Measurements from ENCODE around the gene LAIR1. TPM values are rescaled to one million over a fixed set of nuclear protein-coding genes. Genes with fewer than 3 reads are reported as not detected.

LAIR1 gene
- polyA plus RNA-seq, 3 donors: 3.3 to 5.9 (median 5.3) TPM

DNA sequence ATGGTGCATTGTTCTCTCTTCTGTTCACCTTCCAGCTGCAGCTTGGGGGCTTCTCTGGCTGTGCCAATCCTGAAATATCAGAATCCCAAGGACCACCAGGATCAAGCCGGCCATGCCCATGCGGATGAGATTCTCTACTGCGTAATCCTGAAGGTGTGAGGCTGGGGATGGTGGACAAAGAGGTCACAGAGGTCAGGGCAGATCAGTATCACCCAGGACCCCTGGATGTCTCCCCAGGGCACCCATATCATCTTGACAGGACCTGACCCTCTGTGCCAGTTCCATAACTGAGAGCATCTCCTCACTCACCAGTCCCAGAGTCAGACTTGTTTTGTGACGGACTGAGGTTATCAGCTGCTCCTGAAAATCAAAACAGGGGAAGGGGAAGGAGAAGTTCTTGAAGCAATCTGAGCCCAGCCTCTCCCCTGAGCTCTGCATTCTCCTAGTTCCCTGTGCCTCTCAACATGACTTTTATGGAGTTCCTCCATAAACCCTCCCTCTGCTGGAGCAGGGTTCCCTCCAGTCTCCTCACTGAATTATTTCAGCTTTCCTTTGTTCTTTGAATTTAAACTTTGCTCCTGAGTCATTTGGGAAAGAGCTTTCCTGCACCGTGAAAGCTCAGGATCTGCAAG is 57.2 kb downstream of the LAIR1 start:
- no peak for DNase-seq (ENCODE audit: extremely low read depth in 1 of 11, low read depth in 9 of 11, low spot score in 4 of 11)

DNA sequence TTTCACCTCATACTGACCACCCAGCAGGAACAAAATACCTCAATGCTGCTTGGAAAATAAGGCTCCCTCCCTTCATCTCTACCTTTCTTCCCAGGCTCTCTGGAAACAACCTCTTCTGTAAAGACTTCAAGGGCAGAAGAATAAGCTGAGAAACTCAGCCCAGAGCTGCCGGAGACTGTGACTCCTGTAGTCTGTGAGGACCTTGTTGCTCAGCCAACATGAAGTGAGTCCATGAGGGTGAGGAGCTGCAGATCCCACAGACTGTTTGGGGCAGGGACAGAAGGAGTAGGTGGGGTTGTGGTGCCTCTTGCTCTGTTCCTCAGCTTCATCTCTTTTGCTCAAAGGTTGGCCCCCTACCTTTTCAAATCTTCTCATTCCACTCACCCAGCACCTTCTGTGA is 59.6 kb downstream of the LAIR1 start:
- no peak for DNase-seq (ENCODE audit: extremely low read depth in 1 of 11, low read depth in 9 of 11, low spot score in 4 of 11)

DNA sequence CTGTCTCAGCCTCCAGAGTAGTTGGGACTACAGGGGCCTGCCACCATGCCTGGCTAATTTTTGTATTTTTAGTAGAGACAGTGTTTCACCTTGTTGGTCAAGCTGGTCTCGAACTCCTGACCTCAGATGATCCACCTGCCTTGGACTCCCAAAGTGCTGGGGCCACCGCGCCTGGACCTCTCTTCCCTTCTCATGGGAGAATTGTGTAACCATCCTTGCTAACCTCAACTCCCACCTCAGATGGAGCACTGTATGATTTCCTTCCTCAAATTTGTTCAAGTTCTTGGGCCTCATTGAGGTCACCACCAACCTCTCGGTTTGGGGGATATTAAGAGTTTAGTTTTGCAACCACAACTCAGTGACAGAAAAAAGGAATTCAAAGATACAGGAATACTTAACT is 62.5 kb downstream of the LAIR1 start:
- no peak for DNase-seq (ENCODE audit: extremely low read depth in 1 of 11, low read depth in 9 of 11, low spot score in 4 of 11)

Other genes starting within 250 kb of the LAIR1 start
- 10 to 100 TPM; 12.0 to 19.3 (median 18.8) TPM for gene TFPT, start 249.3 kb downstream of the LAIR1 start, polyA plus RNA-seq (ENCODE audit: insufficient read length in 3 of 3)
- gene PRPF31, start 249.2 kb downstream of the LAIR1 start, polyA plus RNA-seq (ENCODE audit: insufficient read length in 3 of 3): 10 to 100 TPM; 68.0 to 82.8 (median 73.0) TPM
- gene CNOT3, start 227.2 kb downstream of the LAIR1 start, polyA plus RNA-seq (ENCODE audit: insufficient read length in 3 of 3): 10 to 100 TPM; 66.6 to 75.4 (median 75.4) TPM
- gene LENG1, start 205.2 kb downstream of the LAIR1 start, polyA plus RNA-seq (ENCODE audit: insufficient read length in 3 of 3): 10 to 100 TPM in 1 of 3 donors, 1 to 10 TPM in 2; 7.5 to 10.5 (median 9.8) TPM
- gene TMC4, start 191.8 kb downstream of the LAIR1 start, polyA plus RNA-seq (ENCODE audit: insufficient read length in 3 of 3): 10 to 100 TPM; 20.1 to 50.0 (median 29.2) TPM
- gene MBOAT7, start 175.4 kb downstream of the LAIR1 start, polyA plus RNA-seq (ENCODE audit: insufficient read length in 3 of 3): 10 to 100 TPM; 56.8 to 85.9 (median 80.3) TPM
- 10 to 100 TPM; 46.2 to 63.2 (median 60.2) TPM for gene TSEN34, start 173.6 kb downstream of the LAIR1 start, polyA plus RNA-seq (ENCODE audit: insufficient read length in 3 of 3)
- 1,000 to 10,000 TPM; 1,235 to 1,695 (median 1,501) TPM for gene RPS9, start 164.1 kb downstream of the LAIR1 start, polyA plus RNA-seq (ENCODE audit: insufficient read length in 3 of 3)
- gene LILRB3, start 141.9 kb downstream of the LAIR1 start, polyA plus RNA-seq (ENCODE audit: insufficient read length in 3 of 3): 1 to 10 TPM; 1.0 to 3.8 (median 1.5) TPM
- under 1 TPM; 0.44 to 0.85 (median 0.47) TPM for gene LILRA6, start 122.1 kb downstream of the LAIR1 start, polyA plus RNA-seq (ENCODE audit: insufficient read length in 3 of 3)
- gene LILRB5, start 107.7 kb downstream of the LAIR1 start, polyA plus RNA-seq (ENCODE audit: insufficient read length in 3 of 3): 1 to 10 TPM; 1.4 to 3.7 (median 2.3) TPM
- 1 to 10 TPM in 2 of 3 donors, under 1 TPM in 1; 0.84 to 2.8 (median 1.7) TPM for gene LILRB2, start 83.8 kb downstream of the LAIR1 start, polyA plus RNA-seq (ENCODE audit: insufficient read length in 3 of 3)
- 1 to 10 TPM in 1 of 3 donors, under 1 TPM in 2; 0.42 to 1.7 (median 0.70) TPM for gene LILRA5, start 51.8 kb downstream of the LAIR1 start, polyA plus RNA-seq (ENCODE audit: insufficient read length in 3 of 3)
- under 1 TPM in 1 of 3 donors, not detected in 2; 0.11 TPM for gene LILRA4, start 25.8 kb downstream of the LAIR1 start, polyA plus RNA-seq (ENCODE audit: insufficient read length in 3 of 3)
- 10 to 100 TPM in 1 of 3 donors, 1 to 10 TPM in 2; 7.7 to 13.5 (median 8.0) TPM for gene TTYH1, start 50.5 kb upstream of the LAIR1 start, polyA plus RNA-seq (ENCODE audit: insufficient read length in 3 of 3)
- gene LENG8, start 84.3 kb upstream of the LAIR1 start, polyA plus RNA-seq (ENCODE audit: insufficient read length in 3 of 3): 100 to 1,000 TPM; 119 to 275 (median 153) TPM
- 1 to 10 TPM; 1.6 to 3.3 (median 1.8) TPM for gene LENG9, start 98.8 kb upstream of the LAIR1 start, polyA plus RNA-seq (ENCODE audit: insufficient read length in 3 of 3)
- gene CDC42EP5, start 108.4 kb upstream of the LAIR1 start, polyA plus RNA-seq (ENCODE audit: insufficient read length in 3 of 3): 10 to 100 TPM; 18.7 to 44.1 (median 37.1) TPM
- not detected for gene LAIR2, start 137.9 kb upstream of the LAIR1 start, polyA plus RNA-seq (ENCODE audit: insufficient read length in 3 of 3)
- 1 to 10 TPM; 1.1 to 1.4 (median 1.2) TPM for gene LILRA2, start 208.9 kb upstream of the LAIR1 start, polyA plus RNA-seq (ENCODE audit: insufficient read length in 3 of 3)
- gene LILRA1, start 228.7 kb upstream of the LAIR1 start, polyA plus RNA-seq (ENCODE audit: insufficient read length in 3 of 3): under 1 TPM; 0.26 to 0.43 (median 0.42) TPM